H9 (cell line): ENCODE measurements around the gene S1PR4. TPM values are rescaled to one million over a fixed set of nuclear protein-coding genes. Genes with fewer than 3 reads are reported as not detected.

ENCODE experiments used
- DNase-seq: peaks from one replicate; pipeline ENCODE4 v3.0.0-alpha.2; 2017
- H2AFZ ChIP-seq: one replicate; pipeline ENCODE4 v1.6.1; 2013; ENCODE audit warnings: mild to moderate bottlenecking, low read length, control low read depth, moderate library complexity
- H2AK5ac ChIP-seq: 2 replicates; pipeline ENCODE4 v1.6.1; 2013; ENCODE audit warnings: low read length, control low read depth, mixed read lengths; ENCODE audit not compliant: insufficient read length
- H2BK120ac ChIP-seq: one replicate; pipeline ENCODE4 v1.6.1; 2013; ENCODE audit warnings: low read depth, mild to moderate bottlenecking, low read length, control low read depth, inconsistent platforms; ENCODE audit not compliant: poor library complexity, severe bottlenecking
- H2BK12ac ChIP-seq: 2 replicates; pipeline ENCODE4 v1.6.1; 2013; ENCODE audit warnings: low read length, control low read depth, mixed read lengths, low read depth; ENCODE audit not compliant: insufficient read length
- H2BK15ac ChIP-seq: 2 replicates; pipeline ENCODE4 v1.6.1; 2013; ENCODE audit warnings: low read depth, low read length, control low read depth
- H2BK20ac ChIP-seq: one replicate; pipeline ENCODE4 v1.6.1; 2013; ENCODE audit warnings: low read depth, mild to moderate bottlenecking, low read length, control low read depth, inconsistent platforms; ENCODE audit not compliant: poor library complexity, severe bottlenecking
- H2BK5ac ChIP-seq: 2 replicates; pipeline ENCODE4 v1.6.1; 2013; ENCODE audit warnings: low read length, control low read depth, mixed read lengths; ENCODE audit not compliant: insufficient read length
- H3K14ac ChIP-seq: 2 replicates; pipeline ENCODE4 v1.6.1; 2013; ENCODE audit warnings: low read length, control low read depth; ENCODE audit not compliant: insufficient read depth
- H3K18ac ChIP-seq: 2 replicates; pipeline ENCODE4 v1.6.1; 2013; ENCODE audit warnings: low read depth, mild to moderate bottlenecking, mixed read lengths, low read length, control low read depth; ENCODE audit not compliant: insufficient read length
- H3K23ac ChIP-seq: 2 replicates; pipeline ENCODE4 v1.6.1; 2013; ENCODE audit warnings: low read length, control low read depth, mixed read lengths, low read depth; ENCODE audit not compliant: insufficient read length
- H3K23me2 ChIP-seq: 2 replicates; pipeline ENCODE4 v1.6.1; 2013; ENCODE audit warnings: low read depth, mild to moderate bottlenecking, mixed read lengths, low read length, control low read depth; ENCODE audit not compliant: insufficient read length, poor library complexity, severe bottlenecking
- H3K27ac ChIP-seq: 2 replicates; pipeline ENCODE4 v1.5.1; 2013; ENCODE audit warnings: low read length, control low read depth, mixed read lengths, low read depth; ENCODE audit not compliant: insufficient read length
- H3K27me3 ChIP-seq: 2 replicates; pipeline ENCODE4 v1.6.1; 2013; ENCODE audit warnings: low read length, control low read depth, inconsistent platforms; ENCODE audit not compliant: insufficient read depth
- H3K4ac ChIP-seq: 2 replicates; pipeline ENCODE4 v1.6.1; 2013; ENCODE audit warnings: low read depth, mild to moderate bottlenecking, control low read depth, inconsistent platforms, low read length, moderate library complexity
- H3K4me1 ChIP-seq: 2 replicates; pipeline ENCODE4 v1.6.1; 2013; ENCODE audit warnings: low read length, control low read depth, inconsistent platforms; ENCODE audit not compliant: insufficient read depth
- H3K4me2 ChIP-seq: 2 replicates; pipeline ENCODE4 v1.6.1; 2013; ENCODE audit warnings: low read length, control low read depth, mixed read lengths; ENCODE audit not compliant: insufficient read length, insufficient read depth
- H3K56ac ChIP-seq: 2 replicates; pipeline ENCODE4 v1.6.1; 2013; ENCODE audit warnings: low read depth, mild to moderate bottlenecking, mixed read lengths, low read length, control low read depth; ENCODE audit not compliant: insufficient read length
- H3K79me1 ChIP-seq: 2 replicates; pipeline ENCODE4 v1.6.1; 2013; ENCODE audit warnings: low read depth, mild to moderate bottlenecking, moderate library complexity, low read length, control low read depth, inconsistent platforms; ENCODE audit not compliant: insufficient read depth, poor library complexity, severe bottlenecking
- H3K79me2 ChIP-seq: 2 replicates; pipeline ENCODE4 v1.6.1; 2013; ENCODE audit warnings: low read length, control low read depth, inconsistent platforms; ENCODE audit not compliant: insufficient read depth
- H3K9ac ChIP-seq: 2 replicates; pipeline ENCODE4 v1.6.1; 2013; ENCODE audit warnings: low read length, control low read depth, mixed read lengths; ENCODE audit not compliant: insufficient read length; ENCODE audit errors: extremely low read depth
- H3K9me3 ChIP-seq: one replicate; pipeline ENCODE4 v1.6.1; 2013; ENCODE audit warnings: low read depth, low read length, inconsistent platforms; ENCODE audit not compliant: control insufficient read depth
- H3T11ph ChIP-seq: one replicate; pipeline ENCODE4 v1.6.1; 2013; ENCODE audit warnings: mild to moderate bottlenecking, low read length, control low read depth, inconsistent platforms
- H4K20me1 ChIP-seq: one replicate; pipeline ENCODE4 v1.6.1; 2013; ENCODE audit not compliant: control insufficient read depth, insufficient read length, insufficient read depth
- H4K5ac ChIP-seq: 2 replicates; pipeline ENCODE4 v1.6.1; 2013; ENCODE audit warnings: low read depth, mild to moderate bottlenecking, mixed read lengths, low read length, control low read depth; ENCODE audit not compliant: insufficient read length
- H4K8ac ChIP-seq: replicated peaks from 2 replicates; pipeline ENCODE4 v1.6.1; 2013; ENCODE audit warnings: low read length, control low read depth, mixed read lengths, low read depth; ENCODE audit not compliant: insufficient read length
- H4K91ac ChIP-seq: 2 replicates; pipeline ENCODE4 v1.6.1; 2013; ENCODE audit warnings: low read depth, mild to moderate bottlenecking, moderate library complexity, mixed read lengths, low read length, control low read depth; ENCODE audit not compliant: insufficient read length
- H3K27ac Mint-ChIP-seq, 3 experiments: 2 replicates in 2 of 3; 3 replicates in 1 of 3; pipeline ENCODE4 v1.8.0; 2020 to 2021; ENCODE audit warnings: mixed read lengths in 3 of 3, mild to moderate bottlenecking in 1 of 3, moderate library complexity in 1 of 3
- H3K27me3 Mint-ChIP-seq: 2 replicates; pipeline ENCODE4 v1.8.0; 2021; ENCODE audit warnings: low read depth, mild to moderate bottlenecking, moderate library complexity, mixed read lengths
- H3K36me3 Mint-ChIP-seq, 3 experiments: 2 replicates in 2 of 3; 3 replicates in 1 of 3; pipeline ENCODE4 v1.8.0; 2020 to 2021; ENCODE audit warnings: low read depth in 3 of 3, mixed read lengths in 3 of 3; ENCODE audit not compliant: insufficient read depth in 1 of 3
- H3K4me1 Mint-ChIP-seq, 2 experiments: 2 replicates each; pipeline ENCODE4 v1.8.0; 2020; ENCODE audit warnings: mixed read lengths in 2 of 2
- H3K4me3 Mint-ChIP-seq, 2 experiments: 2 replicates in 1 of 2; 3 replicates in 1 of 2; pipeline ENCODE4 v1.8.0; 2020 to 2021; ENCODE audit warnings: mild to moderate bottlenecking in 2 of 2, mixed read lengths in 2 of 2, moderate library complexity in 1 of 2
- H3K9me3 Mint-ChIP-seq, 2 experiments: 2 replicates in 1 of 2; 3 replicates in 1 of 2; pipeline ENCODE4 v1.8.0; 2020; ENCODE audit warnings: mild to moderate bottlenecking in 2 of 2, mixed read lengths in 2 of 2, moderate library complexity in 1 of 2
- WGBS: extraction: QIAGEN DNeasy Blood & Tissue Kit; methylation state at CpG from one replicate; pipeline ENCODE4 v1.1.7; 2013; ENCODE audit warnings: missing lambda C conversion rate, low lambda C conversion rate, mixed read lengths; ENCODE audit not compliant: insufficient read length; ENCODE audit errors: extremely low coverage; 5-methylcytosine and 5-hydroxymethylcytosine counted together
- total RNA-seq: library from RNA; stranded (reverse); gene quantifications from 2 replicates; pipeline ENCODE4 v1.2.1, GENCODE V29; 2021
- TF ChIP-seq, protein P1 (sequence below): fragments of 200-600 bp; sonication (generic); conservative IDR thresholded peaks from 3 replicates; pipeline ENCODE4 v1.8.0; 2021; ENCODE audit warnings: antibody characterized with exemption, mild to moderate bottlenecking

S1PR4 gene
- total RNA-seq, 1 experiment from 2014 or later = not detected

DNA sequence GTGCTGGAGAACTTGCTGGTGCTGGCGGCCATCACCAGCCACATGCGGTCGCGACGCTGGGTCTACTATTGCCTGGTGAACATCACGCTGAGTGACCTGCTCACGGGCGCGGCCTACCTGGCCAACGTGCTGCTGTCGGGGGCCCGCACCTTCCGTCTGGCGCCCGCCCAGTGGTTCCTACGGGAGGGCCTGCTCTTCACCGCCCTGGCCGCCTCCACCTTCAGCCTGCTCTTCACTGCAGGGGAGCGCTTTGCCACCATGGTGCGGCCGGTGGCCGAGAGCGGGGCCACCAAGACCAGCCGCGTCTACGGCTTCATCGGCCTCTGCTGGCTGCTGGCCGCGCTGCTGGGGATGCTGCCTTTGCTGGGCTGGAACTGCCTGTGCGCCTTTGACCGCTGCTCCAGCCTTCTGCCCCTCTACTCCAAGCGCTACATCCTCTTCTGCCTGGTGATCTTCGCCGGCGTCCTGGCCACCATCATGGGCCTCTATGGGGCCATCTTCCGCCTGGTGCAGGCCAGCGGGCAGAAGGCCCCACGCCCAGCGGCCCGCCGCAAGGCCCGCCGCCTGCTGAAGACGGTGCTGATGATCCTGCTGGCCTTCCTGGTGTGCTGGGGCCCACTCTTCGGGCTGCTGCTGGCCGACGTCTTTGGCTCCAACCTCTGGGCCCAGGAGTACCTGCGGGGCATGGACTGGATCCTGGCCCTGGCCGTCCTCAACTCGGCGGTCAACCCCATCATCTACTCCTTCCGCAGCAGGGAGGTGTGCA lies 587 bp downstream of the S1PR4 start:
- no peak overlapping the region for H3K27ac Mint-ChIP-seq
- no peaks in the 10 kb centered on the region for H3K4me1 ChIP-seq
- no peaks in the 10 kb centered on the region for H3K27me3 ChIP-seq
- no peak overlapping the region for H4K8ac ChIP-seq
- no peak overlapping the region for H2BK120ac ChIP-seq
- no peak overlapping the region for H3K4ac ChIP-seq
- H4K20me1 ChIP-seq = no peaks in the 10 kb centered on the region
- no peaks in the 10 kb centered on the region for H3K23me2 ChIP-seq
- H3K4me2 ChIP-seq = no peak overlapping the region
- H3K36me3 Mint-ChIP-seq = no peaks in the 10 kb centered on the region
- H2BK5ac ChIP-seq = no peak overlapping the region
- peaks cover 2% of the 10 kb centered on the region; the same call in 1 of the 2 replicates for H3K27me3 Mint-ChIP-seq
- H3K14ac ChIP-seq = no peak overlapping the region; the same call in 1 of the 2 replicates
- no peak overlapping the region for H2BK15ac ChIP-seq
- H3K4me3 Mint-ChIP-seq = no peak overlapping the region
- no CpG with 5 or more reads among the region's 52 CpGs for WGBS
- H3K79me2 ChIP-seq = no peaks in the 10 kb centered on the region
- no peak overlapping the region for H2BK20ac ChIP-seq
- H3K27ac ChIP-seq = no peak overlapping the region
- H2AFZ ChIP-seq = no peak overlapping the region
- H3K9me3 Mint-ChIP-seq = no peaks in the 10 kb centered on the region
- no peak overlapping the region for H3K18ac ChIP-seq
- no peak overlapping the region for H3K9ac ChIP-seq
- H3K56ac ChIP-seq = no peak overlapping the region
- no peak overlapping the region for H3K23ac ChIP-seq
- DNase-seq = peak; percentile 47
- no peak overlapping the region for H4K91ac ChIP-seq
- no peaks in the 10 kb centered on the region for H3K4me1 Mint-ChIP-seq
- TF ChIP-seq, protein P1, sequence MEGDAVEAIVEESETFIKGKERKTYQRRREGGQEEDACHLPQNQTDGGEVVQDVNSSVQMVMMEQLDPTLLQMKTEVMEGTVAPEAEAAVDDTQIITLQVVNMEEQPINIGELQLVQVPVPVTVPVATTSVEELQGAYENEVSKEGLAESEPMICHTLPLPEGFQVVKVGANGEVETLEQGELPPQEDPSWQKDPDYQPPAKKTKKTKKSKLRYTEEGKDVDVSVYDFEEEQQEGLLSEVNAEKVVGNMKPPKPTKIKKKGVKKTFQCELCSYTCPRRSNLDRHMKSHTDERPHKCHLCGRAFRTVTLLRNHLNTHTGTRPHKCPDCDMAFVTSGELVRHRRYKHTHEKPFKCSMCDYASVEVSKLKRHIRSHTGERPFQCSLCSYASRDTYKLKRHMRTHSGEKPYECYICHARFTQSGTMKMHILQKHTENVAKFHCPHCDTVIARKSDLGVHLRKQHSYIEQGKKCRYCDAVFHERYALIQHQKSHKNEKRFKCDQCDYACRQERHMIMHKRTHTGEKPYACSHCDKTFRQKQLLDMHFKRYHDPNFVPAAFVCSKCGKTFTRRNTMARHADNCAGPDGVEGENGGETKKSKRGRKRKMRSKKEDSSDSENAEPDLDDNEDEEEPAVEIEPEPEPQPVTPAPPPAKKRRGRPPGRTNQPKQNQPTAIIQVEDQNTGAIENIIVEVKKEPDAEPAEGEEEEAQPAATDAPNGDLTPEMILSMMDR = no peak
- no peak overlapping the region for H3T11ph ChIP-seq
- no peaks in the 10 kb centered on the region for H3K9me3 ChIP-seq
- H2AK5ac ChIP-seq = no peak overlapping the region
- H2BK12ac ChIP-seq = no peak overlapping the region
- H3K79me1 ChIP-seq = no peaks in the 10 kb centered on the region
- H4K5ac ChIP-seq = no peak overlapping the region
